ENCODE measurements around the gene KRTAP10-5.

- TF ChIP-seq CTCF (IDR thresholded peaks at IDR 0.05; ENCODE audit: low read depth, low read length) (no peak), EZH2phosphoT487 (IDR thresholded peaks at IDR 0.05; ENCODE audit: low read depth) (no peak)
Observed at GRCh38 chr21:44612669-44613229, 32.3 kb upstream of the KRTAP10-5 start.
